K562 (cell line): ENCODE data around the gene TSKS. TPM values are rescaled to one million over a fixed set of nuclear protein-coding genes. Genes with fewer than 3 reads are reported as not detected.

ENCODE experiments used
- ARNT ChIP-seq, 2 experiments: fragments of 450-650 bp; IDR thresholded peaks; 2 replicates each; pipeline ENCODE4 v1.6.1; 2016; ENCODE audit warnings: mild to moderate bottlenecking in 1 of 2
- ESRRA ChIP-seq: fragments of 450-650 bp; IDR thresholded peaks from 2 replicates; pipeline ENCODE4 v1.6.1; 2014; ENCODE audit warnings: low read depth, mild to moderate bottlenecking, moderate library complexity, borderline replicate concordance
- IRF2 ChIP-seq: sonication (generic); formaldehyde crosslinking; IDR thresholded peaks from 2 replicates; pipeline ENCODE4 v1.8.1; 2022; ENCODE audit warnings: mild to moderate bottlenecking, missing genetic modification reagents
- MAFG ChIP-seq: fragments of 450-650 bp; conservative IDR thresholded peaks from 2 replicates; pipeline ENCODE4 v1.6.1; 2016; ENCODE audit warnings: missing genetic modification characterization, missing compliant biosample characterization
- MED1 ChIP-seq: sonication (generic); formaldehyde crosslinking; IDR thresholded peaks from 2 replicates; pipeline ENCODE4 v1.8.1; 2023; ENCODE audit warnings: missing genetic modification reagents, borderline replicate concordance
- NCOA2 ChIP-seq, 2 experiments: fragments of 450-650 bp; IDR thresholded peaks; 2 replicates each; pipeline ENCODE4 v1.6.1; 2018; ENCODE audit warnings: mild to moderate bottlenecking in 2 of 2, moderate library complexity in 1 of 2; ENCODE audit not compliant: partially characterized antibody in 2 of 2
- PHB2 ChIP-seq: fragments of 450-650 bp; IDR thresholded peaks from 2 replicates; pipeline ENCODE4 v1.6.1; 2017; ENCODE audit warnings: low read depth
- PRDM10 ChIP-seq: fragments of 450-650 bp; IDR thresholded peaks from 2 replicates; pipeline ENCODE4 v1.6.1; 2018; ENCODE audit not compliant: partially characterized antibody
- polyA plus RNA-seq, 8 experiments: library from polyadenylated mRNA; depleted of rRNA in 4 of 8; stranded (reverse) in 5 of 8; unstranded in 3 of 8; fragments of >200 nt; fragmentation: Nextera tagmentation in 2 of 8; fragmentation: Illumina TruSeq in 1 of 8; extraction: Ambion mirVana in 2 of 8; extraction: Trizol in 1 of 8; gene quantifications; 2 replicates each; pipeline versions ENCODE4 v1.2.1 to v1.2.3, GENCODE V29; 2011 to 2014; ENCODE audit warnings: inconsistent platforms in 1 of 8, missing spikeins in 1 of 8
- total RNA-seq, 7 experiments: library from RNA; depleted of rRNA in 6 of 7; stranded (reverse); fragments of >200 nt in 6 of 7; fragmentation: Illumina TruSeq in 2 of 7; extraction: Trizol in 2 of 7; gene quantifications; 2 replicates each; pipeline versions ENCODE4 v1.2.1 to v1.2.3, GENCODE V29; 2011 to 2021; ENCODE audit warnings: low replicate concordance in 1 of 7
- TF ChIP-seq, protein P1 (sequence below): fragments of 450-650 bp; formaldehyde crosslinking; IDR thresholded peaks from 2 replicates; pipeline ENCODE4 v1.4.0; 2022; ENCODE audit warnings: missing genetic modification characterization
- TF ChIP-seq, protein P2 (sequence below), 2 experiments: fragments of 450-650 bp; conservative IDR thresholded peaks; 2 replicates each; pipeline ENCODE4 v1.6.1; 2017; ENCODE audit warnings: mild to moderate bottlenecking in 2 of 2, moderate library complexity in 2 of 2
- TF ChIP-seq, protein P3 (sequence below), 2 experiments: fragments of 450-650 bp in 1 of 2; sonication (generic) in 1 of 2; formaldehyde crosslinking in 1 of 2; IDR thresholded peaks; 2 replicates each; pipeline versions ENCODE4 v1.7.1 to v1.9.0; 2016 to 2022; ENCODE audit warnings: inconsistent platforms in 1 of 2, mild to moderate bottlenecking in 1 of 2, missing genetic modification reagents in 1 of 2

TSKS gene
- total and polyA plus RNA-seq, 9 of the 15 experiments (the other 6 are each of a cell fraction or from before 2014, with no cell fraction given), result 0.14 to 4.5 (median 0.80) TPM

DNA sequence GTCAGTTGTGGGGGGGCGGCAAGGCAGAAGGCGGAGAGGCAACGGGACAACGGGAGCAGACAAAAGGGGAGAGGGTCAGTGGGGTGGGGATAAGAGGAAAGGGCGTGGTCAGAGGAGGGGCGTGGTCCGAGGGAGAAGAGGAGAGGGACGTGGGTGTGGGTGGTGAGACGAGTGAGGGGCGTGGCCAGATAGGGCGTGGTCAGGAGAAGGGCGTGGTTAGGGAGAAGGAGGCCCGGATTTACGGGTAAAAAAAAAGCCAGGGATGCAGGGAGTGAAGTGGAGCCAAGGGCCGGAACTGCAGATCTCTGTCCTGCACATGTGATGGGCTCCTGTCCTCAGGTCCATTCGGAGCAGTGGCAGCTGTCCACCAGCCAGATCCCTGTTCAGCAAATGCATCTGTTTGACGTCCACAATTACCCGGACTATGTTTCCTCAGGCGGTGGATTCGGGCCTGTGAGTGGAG lies 50.7 kb downstream of the TSKS start (continued):
- TF ChIP-seq, protein P1, sequence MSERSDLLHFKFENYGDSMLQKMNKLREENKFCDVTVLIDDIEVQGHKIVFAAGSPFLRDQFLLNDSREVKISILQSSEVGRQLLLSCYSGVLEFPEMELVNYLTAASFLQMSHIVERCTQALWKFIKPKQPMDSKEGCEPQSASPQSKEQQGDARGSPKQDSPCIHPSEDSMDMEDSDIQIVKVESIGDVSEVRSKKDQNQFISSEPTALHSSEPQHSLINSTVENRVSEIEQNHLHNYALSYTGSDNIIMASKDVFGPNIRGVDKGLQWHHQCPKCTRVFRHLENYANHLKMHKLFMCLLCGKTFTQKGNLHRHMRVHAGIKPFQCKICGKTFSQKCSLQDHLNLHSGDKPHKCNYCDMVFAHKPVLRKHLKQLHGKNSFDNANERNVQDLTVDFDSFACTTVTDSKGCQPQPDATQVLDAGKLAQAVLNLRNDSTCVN (CRISPR knock-in tag), result peak; percentile 80; the same call in 1 of the 2 replicates
- TF ChIP-seq PHB2 (peak; percentile 37; the same call in 1 of the 2 replicates), NCOA2 (IDR thresholded peaks at IDR 0.05; ENCODE audit: partially characterized antibody in 2 of 2) (no peak), PRDM10 (peak; percentile 67), IRF2 (CRISPR knock-in tag) (no peak), ARNT (IDR thresholded peaks at IDR 0.05) (0 out of 4 replicates have a peak, but pooled peaks have one; percentile 45 to 48), MED1 (no peak), ESRRA (peak; percentile 54; the same call in 1 of the 2 replicates), MAFG (peak; percentile 69)
- TF ChIP-seq, protein P2, sequence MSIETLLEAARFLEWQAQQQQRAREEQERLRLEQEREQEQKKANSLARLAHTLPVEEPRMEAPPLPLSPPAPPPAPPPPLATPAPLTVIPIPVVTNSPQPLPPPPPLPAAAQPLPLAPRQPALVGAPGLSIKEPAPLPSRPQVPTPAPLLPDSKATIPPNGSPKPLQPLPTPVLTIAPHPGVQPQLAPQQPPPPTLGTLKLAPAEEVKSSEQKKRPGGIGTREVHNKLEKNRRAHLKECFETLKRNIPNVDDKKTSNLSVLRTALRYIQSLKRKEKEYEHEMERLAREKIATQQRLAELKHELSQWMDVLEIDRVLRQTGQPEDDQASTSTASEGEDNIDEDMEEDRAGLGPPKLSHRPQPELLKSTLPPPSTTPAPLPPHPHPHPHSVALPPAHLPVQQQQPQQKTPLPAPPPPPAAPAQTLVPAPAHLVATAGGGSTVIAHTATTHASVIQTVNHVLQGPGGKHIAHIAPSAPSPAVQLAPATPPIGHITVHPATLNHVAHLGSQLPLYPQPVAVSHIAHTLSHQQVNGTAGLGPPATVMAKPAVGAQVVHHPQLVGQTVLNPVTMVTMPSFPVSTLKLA (conservative IDR thresholded peaks at IDR 0.05), result 0 out of 4 replicates have a peak, but pooled peaks of 1 of the 2 experiments have one; percentile 23
- TF ChIP-seq, protein P3, sequence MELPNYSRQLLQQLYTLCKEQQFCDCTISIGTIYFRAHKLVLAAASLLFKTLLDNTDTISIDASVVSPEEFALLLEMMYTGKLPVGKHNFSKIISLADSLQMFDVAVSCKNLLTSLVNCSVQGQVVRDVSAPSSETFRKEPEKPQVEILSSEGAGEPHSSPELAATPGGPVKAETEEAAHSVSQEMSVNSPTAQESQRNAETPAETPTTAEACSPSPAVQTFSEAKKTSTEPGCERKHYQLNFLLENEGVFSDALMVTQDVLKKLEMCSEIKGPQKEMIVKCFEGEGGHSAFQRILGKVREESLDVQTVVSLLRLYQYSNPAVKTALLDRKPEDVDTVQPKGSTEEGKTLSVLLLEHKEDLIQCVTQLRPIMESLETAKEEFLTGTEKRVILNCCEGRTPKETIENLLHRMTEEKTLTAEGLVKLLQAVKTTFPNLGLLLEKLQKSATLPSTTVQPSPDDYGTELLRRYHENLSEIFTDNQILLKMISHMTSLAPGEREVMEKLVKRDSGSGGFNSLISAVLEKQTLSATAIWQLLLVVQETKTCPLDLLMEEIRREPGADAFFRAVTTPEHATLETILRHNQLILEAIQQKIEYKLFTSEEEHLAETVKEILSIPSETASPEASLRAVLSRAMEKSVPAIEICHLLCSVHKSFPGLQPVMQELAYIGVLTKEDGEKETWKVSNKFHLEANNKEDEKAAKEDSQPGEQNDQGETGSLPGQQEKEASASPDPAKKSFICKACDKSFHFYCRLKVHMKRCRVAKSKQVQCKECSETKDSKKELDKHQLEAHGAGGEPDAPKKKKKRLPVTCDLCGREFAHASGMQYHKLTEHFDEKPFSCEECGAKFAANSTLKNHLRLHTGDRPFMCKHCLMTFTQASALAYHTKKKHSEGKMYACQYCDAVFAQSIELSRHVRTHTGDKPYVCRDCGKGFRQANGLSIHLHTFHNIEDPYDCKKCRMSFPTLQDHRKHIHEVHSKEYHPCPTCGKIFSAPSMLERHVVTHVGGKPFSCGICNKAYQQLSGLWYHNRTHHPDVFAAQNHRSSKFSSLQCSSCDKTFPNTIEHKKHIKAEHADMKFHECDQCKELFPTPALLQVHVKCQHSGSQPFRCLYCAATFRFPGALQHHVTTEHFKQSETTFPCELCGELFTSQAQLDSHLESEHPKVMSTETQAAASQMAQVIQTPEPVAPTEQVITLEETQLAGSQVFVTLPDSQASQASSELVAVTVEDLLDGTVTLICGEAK (IDR thresholded peaks at IDR 0.05), result 0 out of 2 replicates have a peak, but pooled peaks have one; percentile 28
- TF ChIP-seq, protein P3 (CRISPR knock-in tag; IDR thresholded peaks at IDR 0.05), result no peak
